DOHH2 (cell line): ENCODE measurements around the gene B4GALT5.

Experiments
- H3F3A ChIP-seq: fragments of 200-600 bp; sonication (generic), shearing (Covaris generic); 2 replicates; pipeline ENCODE4 v1.6.0; 2016; ENCODE audit warnings: antibody characterized with exemption, mild to moderate bottlenecking; ENCODE audit not compliant: control insufficient read depth, insufficient read depth
- H3K27ac ChIP-seq: fragments of 200-600 bp; sonication (generic); 2 replicates; pipeline ENCODE4 v1.5.1; 2014; ENCODE audit warnings: low read depth, mild to moderate bottlenecking, low read length, moderate library complexity
- H3K27me3 ChIP-seq: fragments of 200-600 bp; sonication (generic); 2 replicates; pipeline ENCODE4 v1.6.1; 2014; ENCODE audit warnings: mild to moderate bottlenecking, low read length, mixed read lengths; ENCODE audit not compliant: control insufficient read depth
- H3K36me3 ChIP-seq: fragments of 200-600 bp; sonication (generic); 2 replicates; pipeline ENCODE4 v1.6.1; 2014; ENCODE audit warnings: mild to moderate bottlenecking, low read length, moderate library complexity, mixed read lengths; ENCODE audit not compliant: control insufficient read depth
- H3K4me1 ChIP-seq: fragments of 200-600 bp; sonication (generic); 2 replicates; pipeline ENCODE4 v1.6.1; 2014; ENCODE audit warnings: mild to moderate bottlenecking, low read length, mixed read lengths; ENCODE audit not compliant: control insufficient read depth
- H3K4me2 ChIP-seq: fragments of 200-600 bp; sonication (generic); 2 replicates; pipeline ENCODE4 v1.6.0; 2014; ENCODE audit warnings: mild to moderate bottlenecking, low read length, moderate library complexity
- H3K4me3 ChIP-seq: fragments of 200-600 bp; sonication (generic); 2 replicates; pipeline ENCODE4 v1.5.1; 2014; ENCODE audit warnings: mild to moderate bottlenecking, low read length, mixed read lengths
- H3K79me2 ChIP-seq: fragments of 200-600 bp; sonication (generic); 2 replicates; pipeline ENCODE4 v1.6.1; 2014; ENCODE audit warnings: mild to moderate bottlenecking, low read length, mixed read lengths; ENCODE audit not compliant: control insufficient read depth
- H3K9me2 ChIP-seq: fragments of 200-600 bp; sonication (generic); replicated peaks from 2 replicates; pipeline ENCODE4 v1.6.1; 2014; ENCODE audit warnings: mild to moderate bottlenecking, low read length, mixed read lengths; ENCODE audit not compliant: control insufficient read depth
- H3K9me3 ChIP-seq: fragments of 200-600 bp; sonication (generic); 2 replicates; pipeline ENCODE4 v1.6.1; 2014; ENCODE audit warnings: antibody characterized with exemption, low read length, mixed read lengths; ENCODE audit not compliant: control insufficient read depth, insufficient read depth
- H4K20me1 ChIP-seq: fragments of 200-600 bp; sonication (generic); 2 replicates; pipeline ENCODE4 v1.6.0; 2014; ENCODE audit warnings: low read depth, mild to moderate bottlenecking, antibody characterized with exemption, low read length, moderate library complexity; ENCODE audit not compliant: control insufficient read depth, insufficient read depth
- CTCF ChIP-seq: fragments of 200-600 bp; sonication (generic); IDR thresholded peaks from one replicate; pipeline ENCODE4 v1.5.1; 2014; ENCODE audit warnings: antibody characterized with exemption, mild to moderate bottlenecking, low read depth, low read length; ENCODE audit not compliant: poor library complexity, severe bottlenecking
- EZH2phosphoT487 ChIP-seq: fragments of 200-600 bp; sonication (generic); IDR thresholded peaks from 2 replicates; pipeline ENCODE4 v1.6.1; 2017; ENCODE audit warnings: borderline replicate concordance, mild to moderate bottlenecking, antibody characterized with exemption, low read length, moderate library complexity, mixed read lengths

Gene B4GALT5

GRCh38 chr20:49636447-49636846 is 77.2 kb downstream of the B4GALT5 start:
- no peaks in the 10 kb centered on the region for H3K27me3 ChIP-seq
- peaks cover 13% of the 10 kb centered on the region for H3K79me2 ChIP-seq
- no peaks in the 10 kb centered on the region for H4K20me1 ChIP-seq
- H3F3A ChIP-seq, result peaks cover 66% of the 10 kb centered on the region
- H3K4me3 ChIP-seq, result peak overlapping the region; percentile 80
- peaks cover 78% of the 10 kb centered on the region for H3K4me1 ChIP-seq
- no peak for TF ChIP-seq CTCF
- TF ChIP-seq EZH2phosphoT487, result no peak
- H3K27ac ChIP-seq, result peak overlapping the region; percentile 99
- peak overlapping the region; percentile 89 for H3K4me2 ChIP-seq
- no peaks in the 10 kb centered on the region for H3K9me2 ChIP-seq
- peaks cover 69% of the 10 kb centered on the region for H3K36me3 ChIP-seq
- no peaks in the 10 kb centered on the region for H3K9me3 ChIP-seq

- H3K36me3 ChIP-seq, result peaks cover 69% of the 10 kb centered on the region
- no peak for TF ChIP-seq CTCF
- no peak for TF ChIP-seq EZH2phosphoT487
- peak overlapping the region; percentile 99 for H3K27ac ChIP-seq
Measured at GRCh38 chr20:49635866-49636265, 77.8 kb downstream of the B4GALT5 start.

GRCh38 chr20:49635166-49635565 is 78.5 kb downstream of the B4GALT5 start:
- no peak for TF ChIP-seq CTCF
- no peak for TF ChIP-seq EZH2phosphoT487
- no peaks in the 10 kb centered on the region for H4K20me1 ChIP-seq
- no peaks in the 10 kb centered on the region for H3K27me3 ChIP-seq
- H3K9me2 ChIP-seq, result no peaks in the 10 kb centered on the region
- H3K27ac ChIP-seq, result peak overlapping the region; percentile 99
- H3K4me3 ChIP-seq, result peak overlapping the region; percentile 80
- no peaks in the 10 kb centered on the region for H3K9me3 ChIP-seq
- peaks cover 91% of the 10 kb centered on the region for H3K4me1 ChIP-seq
- H3K79me2 ChIP-seq, result peaks cover 19% of the 10 kb centered on the region
- H3K36me3 ChIP-seq, result peaks cover 65% of the 10 kb centered on the region
- peaks cover 78% of the 10 kb centered on the region for H3F3A ChIP-seq
- peak overlapping the region; percentile 89 for H3K4me2 ChIP-seq

More at GRCh38 chr20:49635866-49636265, 77.8 kb downstream of the B4GALT5 start:
- Histone ChIP-seq H3K79me2 (peaks cover 19% of the 10 kb centered on the region), H3K4me1 (peaks cover 84% of the 10 kb centered on the region), H3F3A (peaks cover 72% of the 10 kb centered on the region), H3K4me3 (peak overlapping the region; percentile 80), H3K4me2 (peak overlapping the region; percentile 89), H3K27me3 (no peaks in the 10 kb centered on the region), H3K9me2 (no peaks in the 10 kb centered on the region), H3K9me3 (no peaks in the 10 kb centered on the region), H4K20me1 (no peaks in the 10 kb centered on the region)

- H3F3A ChIP-seq, result peaks cover 88% of the 10 kb centered on the region
- H4K20me1 ChIP-seq, result no peaks in the 10 kb centered on the region
- no peak for TF ChIP-seq CTCF
- TF ChIP-seq EZH2phosphoT487, result no peak
- peak overlapping the region; percentile 89 for H3K4me2 ChIP-seq
- H3K27me3 ChIP-seq, result no peaks in the 10 kb centered on the region
- H3K4me3 ChIP-seq, result peak overlapping the region; percentile 80
- H3K4me1 ChIP-seq, result peaks cover 98% of the 10 kb centered on the region
- H3K9me2 ChIP-seq, result no peaks in the 10 kb centered on the region
- H3K9me3 ChIP-seq, result peaks cover 4% of the 10 kb centered on the region
- H3K36me3 ChIP-seq, result peaks cover 65% of the 10 kb centered on the region
- H3K79me2 ChIP-seq, result peaks cover 24% of the 10 kb centered on the region
- peak overlapping the region; percentile 99 for H3K27ac ChIP-seq
Measured at GRCh38 chr20:49634116-49634515, 79.6 kb downstream of the B4GALT5 start.
